Ascending aorta (tissue), 2 donors: ENCODE measurements around the gene VWF. TPM values are rescaled to one million over a fixed set of nuclear protein-coding genes. Genes with fewer than 3 reads are reported as not detected.
A peak's percentile ranks its signal among the peaks of the same experiment; 100 is the strongest.

Experiments used
- DNase-seq, 2 donors: peaks; one replicate each; pipeline ENCODE4 v3.0.0-alpha.2; 2019; ENCODE audit warnings: low spot score in 2 of 2
- H3K27ac ChIP-seq, 2 donors: fragments of 200-600 bp; sonication (generic); one replicate each; pipeline ENCODE4 v1.5.1; 2016 to 2017; ENCODE audit warnings: mild to moderate bottlenecking in 1 of 2
- H3K27me3 ChIP-seq: fragments of 200-600 bp; sonication (generic); one replicate; pipeline ENCODE4 v1.5.1; 2017
- H3K36me3 ChIP-seq, 2 donors: fragments of 200-600 bp; sonication (generic); one replicate each; pipeline ENCODE4 v1.5.1; 2016
- H3K4me1 ChIP-seq, 2 donors: fragments of 200-600 bp; sonication (generic); one replicate each; pipeline ENCODE4 v1.5.1; 2016 to 2017; ENCODE audit warnings: mild to moderate bottlenecking in 1 of 2
- H3K4me3 ChIP-seq, 2 donors: fragments of 200-600 bp; sonication (generic); one replicate each; pipeline ENCODE4 v1.5.1; 2016 to 2017; ENCODE audit warnings: mild to moderate bottlenecking in 1 of 2
- H3K9me3 ChIP-seq, 2 donors: fragments of 200-600 bp; sonication (generic); one replicate each; pipeline ENCODE4 v1.5.1; 2016
- CTCF ChIP-seq, 3 experiments: fragments of 200-600 bp in 2 of 3; fragments of 450-650 bp in 1 of 3; sonication (generic) in 2 of 3; IDR thresholded peaks; one replicate each; pipeline ENCODE4 v1.5.1; 2016 to 2019; ENCODE audit warnings: antibody characterized with exemption in 3 of 3, mild to moderate bottlenecking in 1 of 3, moderate library complexity in 1 of 3
- intact Hi-C: fragments of 100-400 bp; cut with DNase I; formaldehyde crosslinking; loops from one replicate; pipeline ENCODE4 v1.15.1; 2023
- total RNA-seq: library from RNA; depleted of rRNA; stranded (reverse); fragments of >200 nt; gene quantifications from one replicate; pipeline ENCODE4 v1.1.0, GENCODE V29; 2016

VWF gene
- total RNA-seq, 1 donor from 2014 or later: 1,026 TPM

DNA sequence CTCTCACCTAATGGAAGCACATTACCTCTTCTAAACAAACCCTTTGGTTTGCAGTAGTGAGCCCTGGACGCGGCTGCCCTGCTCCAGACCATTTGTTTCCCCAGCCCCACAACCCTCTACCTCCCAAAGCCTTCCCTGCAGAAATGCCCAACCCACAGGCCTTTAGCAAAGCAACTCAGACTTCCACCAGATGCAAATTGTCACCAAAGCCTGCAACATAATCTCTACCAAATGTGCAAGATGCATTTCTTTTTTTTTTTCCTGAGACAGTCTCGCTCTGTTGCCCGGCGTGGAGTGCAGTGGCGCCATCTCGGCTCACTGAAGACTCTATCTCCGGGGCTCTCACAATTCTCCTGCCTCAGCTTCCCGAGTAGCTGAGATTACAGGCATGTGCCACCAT, 56.2 kb downstream of the VWF start:
- H3K9me3 ChIP-seq: no peaks in the 10 kb centered on the region
- no peak for TF ChIP-seq CTCF (IDR thresholded peaks at IDR 0.05)
- no peak for DNase-seq
- intact Hi-C loops: no loop called here
- H3K4me3 ChIP-seq: no peak overlapping the region
- H3K36me3 ChIP-seq: no peaks in the 10 kb centered on the region
- H3K27me3 ChIP-seq: no peaks in the 10 kb centered on the region
- peaks cover 0 to 1% of the 10 kb centered on the region in 2 donors for H3K4me1 ChIP-seq
- no peak overlapping the region for H3K27ac ChIP-seq

DNA sequence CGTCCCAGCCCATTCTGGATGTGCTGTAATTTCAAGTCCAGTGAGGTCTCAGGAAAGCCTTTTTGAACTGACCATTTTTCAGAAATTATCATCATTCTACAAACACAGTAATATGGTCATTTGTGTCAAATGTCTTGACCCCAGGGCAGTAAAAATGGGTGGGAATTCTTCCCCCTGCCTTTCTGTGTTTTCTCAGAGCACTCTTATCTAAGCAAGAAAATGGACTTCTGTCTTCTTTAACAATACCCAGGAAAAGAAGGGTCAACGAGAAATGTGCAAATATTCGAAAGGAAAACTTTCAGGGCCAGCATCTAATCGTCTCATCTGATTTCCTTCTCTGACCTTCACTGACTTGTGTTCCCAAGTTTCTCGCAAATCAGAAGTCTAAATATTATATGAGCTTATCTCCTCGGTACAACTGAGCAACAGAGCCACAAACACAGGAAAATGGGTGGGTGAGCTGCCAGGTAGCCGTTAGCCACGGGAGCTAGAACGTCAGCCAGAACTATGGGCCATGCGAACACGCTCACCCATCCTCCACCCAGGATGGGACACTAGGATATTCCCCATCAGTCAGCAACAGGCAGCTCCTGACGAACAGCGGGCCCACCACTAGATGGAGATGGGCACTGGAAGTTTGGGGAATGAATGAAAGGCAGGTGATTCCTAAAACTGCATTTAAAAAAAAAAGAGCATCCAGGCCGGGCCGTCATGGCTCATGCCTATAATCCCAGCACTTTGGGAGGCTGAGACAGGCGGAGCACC, 57.1 kb downstream of the VWF start:
- peak in 2 of 3 experiments; percentile 34 to 53 for TF ChIP-seq CTCF (IDR thresholded peaks at IDR 0.05)
- H3K27ac ChIP-seq: no peak overlapping the region
- intact Hi-C loops: no loop called here
- no peak overlapping the region for H3K4me3 ChIP-seq
- H3K27me3 ChIP-seq: no peaks in the 10 kb centered on the region
- H3K4me1 ChIP-seq: peaks cover 0 to 3% of the 10 kb centered on the region in 2 donors
- H3K36me3 ChIP-seq: no peaks in the 10 kb centered on the region
- H3K9me3 ChIP-seq: no peaks in the 10 kb centered on the region
- no peak for DNase-seq

DNA sequence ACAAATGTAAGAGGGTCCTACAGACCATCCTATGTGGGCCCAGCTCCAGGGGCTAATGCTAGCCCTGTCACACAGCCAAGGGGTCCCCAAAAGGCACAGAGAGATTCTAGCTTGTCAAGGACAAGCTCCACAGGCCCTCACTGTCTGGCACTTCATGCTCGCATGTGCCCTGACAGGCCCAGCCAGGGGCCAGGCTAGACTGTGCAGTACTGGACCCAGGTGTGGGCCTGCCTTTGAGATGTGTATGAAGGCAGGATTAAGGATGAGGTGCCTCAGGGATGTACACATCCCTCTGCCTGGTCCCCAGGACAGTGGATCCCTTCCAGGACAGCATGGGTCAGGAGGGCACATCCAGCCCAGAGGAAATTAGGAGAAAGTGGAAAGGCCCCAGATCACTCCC, 57.8 kb downstream of the VWF start:
- H3K27me3 ChIP-seq: no peaks in the 10 kb centered on the region
- DNase-seq: no peak
- H3K9me3 ChIP-seq: no peaks in the 10 kb centered on the region
- no peak overlapping the region for H3K4me3 ChIP-seq
- H3K27ac ChIP-seq: no peak overlapping the region
- H3K4me1 ChIP-seq: peaks cover 0 to 3% of the 10 kb centered on the region in 2 donors
- no peaks in the 10 kb centered on the region for H3K36me3 ChIP-seq
- intact Hi-C loops: no loop called here
- TF ChIP-seq CTCF (IDR thresholded peaks at IDR 0.05): no peak

DNA sequence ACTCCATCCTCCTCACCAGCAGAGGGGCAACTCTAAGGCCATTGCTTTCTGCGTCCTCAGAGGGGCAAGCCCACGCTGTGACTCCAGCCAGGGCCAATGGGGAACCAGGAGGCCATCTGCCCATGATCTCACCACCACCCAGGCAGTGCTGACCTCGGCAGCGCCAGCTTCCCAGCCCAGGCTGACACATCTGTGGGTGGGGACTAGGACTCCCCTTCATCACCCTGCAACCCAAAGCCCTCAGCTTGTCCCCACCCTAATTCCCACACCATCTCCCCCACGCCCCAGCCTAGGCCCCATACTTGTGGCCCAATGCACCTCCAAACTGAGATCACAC, 58.6 kb downstream of the VWF start:
- peaks cover 0 to 3% of the 10 kb centered on the region in 2 donors for H3K4me1 ChIP-seq
- no peak for DNase-seq
- no peaks in the 10 kb centered on the region for H3K27me3 ChIP-seq
- H3K4me3 ChIP-seq: no peak overlapping the region
- H3K27ac ChIP-seq: no peak overlapping the region
- H3K9me3 ChIP-seq: no peaks in the 10 kb centered on the region
- TF ChIP-seq CTCF (IDR thresholded peaks at IDR 0.05): no peak
- no peaks in the 10 kb centered on the region for H3K36me3 ChIP-seq
- intact Hi-C loops: no loop called here

GRCh38 chr12:6065131-6065862, 59.2 kb downstream of the VWF start:
- Histone ChIP-seq H3K9me3 (no peaks in the 10 kb centered on the region), H3K27ac (no peak overlapping the region), H3K4me1 (peaks cover 0 to 3% of the 10 kb centered on the region in 2 donors), H3K4me3 (no peak overlapping the region), H3K36me3 (no peaks in the 10 kb centered on the region), H3K27me3 (no peaks in the 10 kb centered on the region)
- intact Hi-C loops: no loop called here
- DNase-seq: no peak
- TF ChIP-seq CTCF (IDR thresholded peaks at IDR 0.05): no peak
